ENCODE results near the gene RAB22A. TPM values are rescaled to one million over a fixed set of nuclear protein-coding genes. Genes with fewer than 3 reads are reported as not detected.

The RAB22A gene
- total RNA-seq, 1 experiment from 2014 or later = 9.9 TPM

DNA sequence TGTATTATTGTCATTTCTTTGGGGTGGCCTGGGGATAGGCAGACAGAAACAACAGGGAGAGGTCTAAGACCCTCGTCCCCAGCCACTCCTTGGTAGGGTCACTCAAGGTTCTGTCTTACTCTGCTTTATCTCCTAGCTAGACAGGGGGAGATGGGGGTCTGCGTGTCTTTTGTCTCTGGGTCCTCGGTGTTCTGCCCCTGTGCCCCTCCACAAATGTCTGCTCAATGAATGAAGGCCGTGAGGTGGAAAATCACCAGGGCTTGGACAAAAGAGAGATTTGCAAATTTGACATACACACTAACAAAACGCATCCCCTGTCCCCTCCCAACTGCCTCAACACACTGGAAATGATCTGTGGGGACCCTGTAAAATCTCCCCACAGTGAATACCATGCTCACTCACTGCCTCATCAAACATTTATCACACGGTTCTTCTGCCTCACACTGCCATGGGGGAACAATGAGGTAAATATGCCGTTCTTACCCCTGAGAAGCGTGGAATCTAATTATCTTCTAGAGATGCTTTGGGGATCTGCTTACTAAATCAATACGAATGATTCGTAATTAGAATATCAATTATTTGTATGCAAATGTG lies 66.3 kb downstream of the RAB22A start:
- TF ChIP-seq ZNF274 (IDR thresholded peaks at IDR 0.05; ENCODE audit: low read depth, low read length) = no peak
- TF ChIP-seq, protein P1, sequence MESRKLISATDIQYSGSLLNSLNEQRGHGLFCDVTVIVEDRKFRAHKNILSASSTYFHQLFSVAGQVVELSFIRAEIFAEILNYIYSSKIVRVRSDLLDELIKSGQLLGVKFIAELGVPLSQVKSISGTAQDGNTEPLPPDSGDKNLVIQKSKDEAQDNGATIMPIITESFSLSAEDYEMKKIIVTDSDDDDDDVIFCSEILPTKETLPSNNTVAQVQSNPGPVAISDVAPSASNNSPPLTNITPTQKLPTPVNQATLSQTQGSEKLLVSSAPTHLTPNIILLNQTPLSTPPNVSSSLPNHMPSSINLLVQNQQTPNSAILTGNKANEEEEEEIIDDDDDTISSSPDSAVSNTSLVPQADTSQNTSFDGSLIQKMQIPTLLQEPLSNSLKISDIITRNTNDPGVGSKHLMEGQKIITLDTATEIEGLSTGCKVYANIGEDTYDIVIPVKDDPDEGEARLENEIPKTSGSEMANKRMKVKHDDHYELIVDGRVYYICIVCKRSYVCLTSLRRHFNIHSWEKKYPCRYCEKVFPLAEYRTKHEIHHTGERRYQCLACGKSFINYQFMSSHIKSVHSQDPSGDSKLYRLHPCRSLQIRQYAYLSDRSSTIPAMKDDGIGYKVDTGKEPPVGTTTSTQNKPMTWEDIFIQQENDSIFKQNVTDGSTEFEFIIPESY (IDR thresholded peaks at IDR 0.05; ENCODE audit: extremely low read depth, insufficient replicate concordance, low read length) = no peak
- TF ChIP-seq ELF1 (IDR thresholded peaks at IDR 0.05; ENCODE audit: borderline replicate concordance, low read depth) = no peak
- TF ChIP-seq POLR2AphosphoS5 (IDR thresholded peaks at IDR 0.05; ENCODE audit: low read depth, low read length) = no peak
- no peak for TF ChIP-seq RAD21 (IDR thresholded peaks at IDR 0.05; ENCODE audit: low read depth)
- no peak for TF ChIP-seq EZH2phosphoT487 (IDR thresholded peaks at IDR 0.05; ENCODE audit: borderline replicate concordance)
- no peak for TF ChIP-seq TCF7L2 (IDR thresholded peaks at IDR 0.05; ENCODE audit: borderline replicate concordance, extremely low read depth, insufficient read depth, insufficient read length)
- TF ChIP-seq, protein P2, sequence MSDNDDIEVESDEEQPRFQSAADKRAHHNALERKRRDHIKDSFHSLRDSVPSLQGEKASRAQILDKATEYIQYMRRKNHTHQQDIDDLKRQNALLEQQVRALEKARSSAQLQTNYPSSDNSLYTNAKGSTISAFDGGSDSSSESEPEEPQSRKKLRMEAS (IDR thresholded peaks at IDR 0.05) = no peak
- no peak for TF ChIP-seq POLR2A (IDR thresholded peaks at IDR 0.05; ENCODE audit: borderline replicate concordance, extremely low read depth, insufficient read depth, insufficient read length)
- TF ChIP-seq, protein P3, sequence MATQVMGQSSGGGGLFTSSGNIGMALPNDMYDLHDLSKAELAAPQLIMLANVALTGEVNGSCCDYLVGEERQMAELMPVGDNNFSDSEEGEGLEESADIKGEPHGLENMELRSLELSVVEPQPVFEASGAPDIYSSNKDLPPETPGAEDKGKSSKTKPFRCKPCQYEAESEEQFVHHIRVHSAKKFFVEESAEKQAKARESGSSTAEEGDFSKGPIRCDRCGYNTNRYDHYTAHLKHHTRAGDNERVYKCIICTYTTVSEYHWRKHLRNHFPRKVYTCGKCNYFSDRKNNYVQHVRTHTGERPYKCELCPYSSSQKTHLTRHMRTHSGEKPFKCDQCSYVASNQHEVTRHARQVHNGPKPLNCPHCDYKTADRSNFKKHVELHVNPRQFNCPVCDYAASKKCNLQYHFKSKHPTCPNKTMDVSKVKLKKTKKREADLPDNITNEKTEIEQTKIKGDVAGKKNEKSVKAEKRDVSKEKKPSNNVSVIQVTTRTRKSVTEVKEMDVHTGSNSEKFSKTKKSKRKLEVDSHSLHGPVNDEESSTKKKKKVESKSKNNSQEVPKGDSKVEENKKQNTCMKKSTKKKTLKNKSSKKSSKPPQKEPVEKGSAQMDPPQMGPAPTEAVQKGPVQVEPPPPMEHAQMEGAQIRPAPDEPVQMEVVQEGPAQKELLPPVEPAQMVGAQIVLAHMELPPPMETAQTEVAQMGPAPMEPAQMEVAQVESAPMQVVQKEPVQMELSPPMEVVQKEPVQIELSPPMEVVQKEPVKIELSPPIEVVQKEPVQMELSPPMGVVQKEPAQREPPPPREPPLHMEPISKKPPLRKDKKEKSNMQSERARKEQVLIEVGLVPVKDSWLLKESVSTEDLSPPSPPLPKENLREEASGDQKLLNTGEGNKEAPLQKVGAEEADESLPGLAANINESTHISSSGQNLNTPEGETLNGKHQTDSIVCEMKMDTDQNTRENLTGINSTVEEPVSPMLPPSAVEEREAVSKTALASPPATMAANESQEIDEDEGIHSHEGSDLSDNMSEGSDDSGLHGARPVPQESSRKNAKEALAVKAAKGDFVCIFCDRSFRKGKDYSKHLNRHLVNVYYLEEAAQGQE (IDR thresholded peaks at IDR 0.05; ENCODE audit: low read depth) = no peak
- TF ChIP-seq JUND (IDR thresholded peaks at IDR 0.05) = no peak
- TF ChIP-seq SRF (IDR thresholded peaks at IDR 0.05; ENCODE audit: low read depth) = no peak
- no peak for TF ChIP-seq CEBPB (IDR thresholded peaks at IDR 0.05; ENCODE audit: low read depth)
- no peak for TF ChIP-seq EZH2 (IDR thresholded peaks at IDR 0.05)
- TF ChIP-seq, protein P4, sequence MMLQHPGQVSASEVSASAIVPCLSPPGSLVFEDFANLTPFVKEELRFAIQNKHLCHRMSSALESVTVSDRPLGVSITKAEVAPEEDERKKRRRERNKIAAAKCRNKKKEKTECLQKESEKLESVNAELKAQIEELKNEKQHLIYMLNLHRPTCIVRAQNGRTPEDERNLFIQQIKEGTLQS (IDR thresholded peaks at IDR 0.05) = no peak
- no peak for TF ChIP-seq YY1 (IDR thresholded peaks at IDR 0.05; ENCODE audit: extremely low read depth, insufficient replicate concordance, low read depth, low read length)
- Histone ChIP-seq H3K4me3 (replicated peaks in 1 of 2; ENCODE audit: low read depth in 1 of 2, low read length in 2 of 2) (no peak overlapping the region), H3K27me3 (ENCODE audit: insufficient read depth, low read length) (no peaks in the 10 kb centered on the region), H3K27ac (ENCODE audit: low read depth, low read length) (no peak overlapping the region), H3K9ac (ENCODE audit: low read length) (no peak overlapping the region), H4K20me1 (ENCODE audit: insufficient read depth) (no peaks in the 10 kb centered on the region), H3K9me2 (ENCODE audit: insufficient read depth) (no peaks in the 10 kb centered on the region), H3K36me3 (ENCODE audit: control insufficient read depth in 1 of 2, insufficient read depth in 2 of 2, low read length in 2 of 2) (no peaks in the 10 kb centered on the region), H3K4me2 (ENCODE audit: low read length) (no peak overlapping the region), H3K4me1 (ENCODE audit: control insufficient read depth in 1 of 2, insufficient read depth in 2 of 2, low read length in 2 of 2) (no peaks in the 10 kb centered on the region), H3K9me3 (ENCODE audit: control insufficient read depth in 1 of 2, insufficient read depth in 1 of 2, low read depth in 1 of 2, low read length in 2 of 2) (no peaks in the 10 kb centered on the region), H2AFZ (ENCODE audit: low read depth, low read length, poor library complexity, severe bottlenecking) (no peak overlapping the region), H3K79me2 (ENCODE audit: insufficient read depth, low read length) (no peaks in the 10 kb centered on the region)
- ChIA-PET RAD21 (ENCODE audit: low non-redundant PET in 1 of 2, low total read pairs in 2 of 2, uncharacterized antibody in 2 of 2, unreplicated experiment in 2 of 2) (no interaction called here), CTCF (no interaction called here), POLR2A (no interaction called here)
- no peak for DNase-seq (ENCODE audit: low read depth, low spot score)
- ATAC-seq = no peak
- intact Hi-C loops (cut with micrococcal nuclease) = no loop called here
- BruUV-seq (replicated peaks) = no TSS peak

All from HCT116 (cell line).